ENCODE measurements around the gene SERPIND1.

The SERPIND1 gene

DNA sequence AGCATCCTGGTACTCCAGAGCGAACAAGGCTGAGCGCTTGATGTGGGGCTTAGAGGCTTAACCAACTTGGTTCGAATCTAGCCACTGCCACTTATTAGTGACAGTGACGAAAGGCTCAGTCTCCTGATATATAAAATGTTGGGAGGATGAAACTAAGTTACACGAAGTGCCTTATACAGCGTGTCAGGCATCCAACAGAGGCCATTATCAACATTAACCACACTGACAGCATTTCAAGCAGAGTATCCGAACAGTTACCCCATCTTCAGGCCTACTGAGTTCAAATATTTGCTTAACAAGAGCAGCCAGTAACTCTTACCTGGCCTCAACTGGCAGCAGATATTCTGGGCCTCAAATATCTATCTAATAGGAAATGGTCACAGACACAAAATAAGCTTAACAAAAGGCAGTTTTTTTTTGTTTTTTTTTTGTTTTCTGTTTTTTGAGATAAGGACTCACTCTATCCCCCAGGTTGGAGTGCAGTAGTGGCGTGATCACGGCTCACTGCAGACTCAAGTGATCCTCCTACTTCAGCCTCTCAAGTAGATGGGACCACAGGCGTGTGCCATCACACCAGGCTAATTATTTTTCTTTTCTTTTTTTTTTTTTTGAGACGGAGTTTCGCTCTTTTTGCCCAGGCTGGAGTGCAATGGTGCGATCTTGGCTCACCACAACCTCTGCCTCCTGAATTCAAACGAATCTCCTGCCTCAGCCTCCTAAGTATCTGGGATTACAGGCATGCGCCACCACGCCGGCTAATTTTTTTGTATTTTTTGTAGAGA is 2.9 kb downstream of the SERPIND1 start:
- DNase-seq = no peak

- no peak for DNase-seq
These were observed 3.7 kb downstream of the SERPIND1 start for GRCh38 chr22:20777420-20778177.

GRCh38 chr22:20779014-20779817 is 5.3 kb downstream of the SERPIND1 start:
- DNase-seq = no peak

GRCh38 chr22:20779818-20780158 is 5.9 kb downstream of the SERPIND1 start:
- no peak for DNase-seq

DNA sequence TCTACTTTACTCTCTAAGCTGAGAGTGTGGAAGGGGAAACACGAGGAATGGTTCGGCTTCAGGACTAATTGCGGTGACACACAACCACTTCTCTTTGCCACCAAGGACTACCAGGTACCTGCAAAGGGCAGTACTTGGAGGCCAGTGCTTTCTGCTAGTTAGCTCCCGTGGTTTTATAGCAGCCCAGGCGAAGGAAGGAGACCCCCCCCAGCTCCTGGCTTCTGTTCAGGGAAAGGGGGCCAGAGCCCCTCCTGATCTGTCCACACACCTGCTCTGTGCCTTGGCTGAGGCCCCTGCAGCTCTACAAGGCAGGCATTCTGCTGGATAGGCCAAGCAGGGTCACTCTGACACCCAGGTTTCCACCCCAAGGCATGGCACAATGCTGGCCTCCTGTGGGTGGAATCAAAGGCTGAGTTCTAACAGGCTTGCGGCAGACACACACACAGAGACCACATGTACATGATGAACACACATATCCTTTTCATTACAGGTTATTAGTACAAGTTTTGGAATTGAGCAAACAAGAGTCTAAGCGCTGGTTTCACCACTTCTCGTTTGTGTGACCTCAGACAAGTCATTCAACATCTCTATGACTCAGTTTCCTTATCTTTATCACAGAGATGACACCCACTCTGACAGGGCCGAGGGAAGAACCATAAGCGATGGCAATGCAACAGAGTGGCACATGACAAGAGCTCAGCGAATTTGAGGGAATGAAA is 7.5 kb downstream of the SERPIND1 start:
- DNase-seq = peak; percentile 69

DNA sequence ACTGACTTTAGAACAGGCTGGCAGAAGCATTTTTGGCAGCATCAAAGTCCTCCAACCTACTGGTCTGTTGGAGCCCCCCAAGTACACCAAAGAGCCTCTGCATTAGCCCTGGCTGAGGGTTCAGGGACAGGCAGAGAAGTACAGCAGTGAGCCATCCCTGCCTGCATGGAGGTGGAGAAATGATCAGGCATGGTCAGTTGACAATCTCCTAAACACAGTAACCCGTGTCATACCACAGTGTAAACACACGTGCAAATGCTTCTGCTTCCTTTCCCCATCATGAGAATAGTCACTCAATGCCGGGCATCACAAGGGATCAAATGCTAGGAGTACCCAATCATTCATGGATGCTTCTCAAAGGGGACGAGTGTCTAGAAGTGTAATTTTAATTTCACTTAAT is 8.2 kb downstream of the SERPIND1 start:
- DNase-seq = no peak

- no peak for DNase-seq
These were observed 8.8 kb downstream of the SERPIND1 start for GRCh38 chr22:20782596-20783299.

- no peak for DNase-seq
These were observed 9.4 kb downstream of the SERPIND1 start for GRCh38 chr22:20783300-20783673.

- peak; percentile 55 for DNase-seq
These were observed 10.2 kb downstream of the SERPIND1 start for GRCh38 chr22:20783844-20784723.

DNA sequence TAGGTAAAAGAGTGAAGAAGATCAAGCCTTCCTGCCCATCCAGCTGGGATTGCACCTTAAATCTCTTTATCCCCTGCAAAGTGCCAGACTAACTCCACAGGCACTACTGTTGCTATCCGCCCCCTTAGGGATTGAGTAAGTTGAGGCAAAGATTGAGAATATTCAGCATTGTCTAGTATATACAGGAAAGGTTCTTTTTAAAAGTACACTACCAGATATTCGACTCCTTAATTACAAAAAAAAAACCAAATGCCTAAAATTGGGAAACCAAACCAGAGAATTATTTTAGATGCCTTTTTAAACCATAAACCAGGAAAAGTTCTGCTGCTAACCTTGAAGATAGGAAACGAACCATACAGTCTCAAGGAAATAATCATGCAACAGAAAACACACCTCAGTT is 11.5 kb downstream of the SERPIND1 start:
- no peak for DNase-seq

DNA sequence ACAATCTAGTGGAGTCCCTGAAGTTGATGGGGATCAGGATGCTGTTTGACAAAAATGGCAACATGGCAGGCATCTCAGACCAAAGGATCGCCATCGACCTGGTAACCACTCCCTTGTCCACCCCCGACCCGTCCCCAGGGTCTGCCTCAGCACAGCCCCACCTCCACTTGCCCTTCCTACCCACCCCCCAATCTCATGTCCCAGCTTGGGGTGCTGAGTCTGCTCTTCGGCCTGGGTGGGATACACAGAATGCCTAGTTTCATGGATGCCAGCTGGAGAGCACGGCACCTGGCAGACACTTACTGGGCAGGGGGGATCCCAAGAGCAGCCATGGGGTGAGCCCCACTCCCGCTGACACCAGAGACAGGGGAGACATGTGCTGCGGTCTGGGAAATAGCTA is 12.1 kb downstream of the SERPIND1 start:
- DNase-seq = no peak

GRCh38 chr22:20786536-20786979 is 12.6 kb downstream of the SERPIND1 start:
- no peak for DNase-seq

DNA sequence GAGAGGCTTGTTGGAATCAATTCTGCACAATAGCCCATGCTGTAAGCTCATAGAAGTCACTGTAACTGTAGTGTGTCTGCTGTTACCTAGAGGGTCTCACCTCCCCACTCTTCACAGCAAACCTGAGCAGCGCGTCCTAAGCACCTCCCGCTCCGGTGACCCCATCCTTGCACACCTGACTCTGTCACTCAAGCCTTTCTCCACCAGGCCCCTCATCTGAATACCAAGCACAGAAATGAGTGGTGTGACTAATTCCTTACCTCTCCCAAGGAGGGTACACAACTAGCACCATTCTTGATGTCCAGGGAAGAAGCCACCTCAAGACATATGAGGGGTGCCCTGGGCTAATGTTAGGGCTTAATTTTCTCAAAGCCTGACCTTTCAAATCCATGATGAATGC is 13.3 kb downstream of the SERPIND1 start:
- DNase-seq = no peak

GRCh38 chr22:20787746-20788626 is 14.1 kb downstream of the SERPIND1 start:
- DNase-seq = no peak

DNA sequence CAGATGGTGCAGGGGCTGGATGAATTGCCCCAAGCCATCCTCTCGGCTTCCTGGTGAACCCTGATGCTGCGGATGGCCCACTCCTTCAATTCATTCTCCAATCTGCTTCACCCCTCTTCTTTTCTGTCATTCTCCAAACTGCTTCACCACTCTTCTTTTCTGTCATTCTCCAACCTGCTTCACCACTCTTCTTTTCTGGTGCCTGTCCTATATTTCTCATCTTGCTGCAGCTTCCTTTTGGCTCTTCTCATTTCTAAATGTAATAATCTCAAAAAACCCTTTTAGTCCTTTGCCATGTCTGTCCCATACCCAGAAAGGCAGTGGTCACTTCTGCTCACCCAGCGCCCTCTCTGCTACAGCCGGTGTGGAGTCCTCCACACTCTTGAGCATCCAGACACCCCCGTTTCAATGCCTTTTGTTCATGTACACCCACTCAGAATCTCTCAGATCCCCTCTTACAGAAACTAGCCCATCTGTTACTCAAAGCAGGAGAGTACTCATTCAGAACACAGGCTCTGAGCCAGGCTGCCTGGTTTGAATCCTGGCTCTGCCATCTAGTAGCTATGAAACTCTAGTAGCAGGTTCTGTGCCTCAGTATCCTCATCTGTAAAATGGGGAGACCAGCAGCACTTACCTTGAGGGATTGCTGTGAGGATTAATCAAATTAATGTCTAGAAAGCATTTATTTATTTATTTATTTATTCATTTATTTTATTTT is 14.9 kb downstream of the SERPIND1 start:
- DNase-seq = no peak

DNA sequence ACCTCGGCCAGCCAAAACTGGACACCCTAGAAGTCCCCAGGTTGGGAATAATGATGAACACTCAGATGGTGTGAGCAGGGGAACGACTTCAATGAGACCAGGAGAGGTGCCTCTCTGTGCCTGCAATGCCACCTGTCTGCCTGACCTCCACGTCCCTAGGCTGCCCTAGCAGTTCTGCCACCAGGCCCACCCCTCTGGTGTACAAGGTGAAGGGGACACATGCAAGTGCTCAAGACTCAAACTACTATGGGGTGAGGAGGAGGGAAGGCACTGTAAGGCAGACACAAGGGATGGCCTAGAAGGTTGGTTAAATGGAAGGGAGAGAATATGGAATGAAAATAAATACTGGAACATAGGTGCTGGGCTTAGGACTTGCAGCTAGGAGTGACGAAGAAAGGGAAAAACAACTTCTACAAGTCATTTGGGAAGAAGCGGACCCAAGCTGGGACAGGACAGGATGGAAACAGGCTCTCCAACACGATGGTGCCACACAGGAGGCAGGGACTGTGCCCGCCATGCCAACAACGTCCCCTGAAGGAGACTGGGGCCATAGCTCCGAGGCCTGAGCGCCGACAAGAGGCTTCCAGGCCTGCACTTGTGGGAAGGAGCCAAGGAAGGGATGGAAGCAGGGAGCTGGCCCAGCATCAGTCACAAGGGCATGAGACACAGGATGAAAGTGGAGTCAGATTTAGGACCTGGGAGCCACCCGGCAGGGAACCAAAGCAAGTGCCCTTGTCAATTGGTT is 18.5 kb downstream of the SERPIND1 start:
- no peak for DNase-seq

DNA sequence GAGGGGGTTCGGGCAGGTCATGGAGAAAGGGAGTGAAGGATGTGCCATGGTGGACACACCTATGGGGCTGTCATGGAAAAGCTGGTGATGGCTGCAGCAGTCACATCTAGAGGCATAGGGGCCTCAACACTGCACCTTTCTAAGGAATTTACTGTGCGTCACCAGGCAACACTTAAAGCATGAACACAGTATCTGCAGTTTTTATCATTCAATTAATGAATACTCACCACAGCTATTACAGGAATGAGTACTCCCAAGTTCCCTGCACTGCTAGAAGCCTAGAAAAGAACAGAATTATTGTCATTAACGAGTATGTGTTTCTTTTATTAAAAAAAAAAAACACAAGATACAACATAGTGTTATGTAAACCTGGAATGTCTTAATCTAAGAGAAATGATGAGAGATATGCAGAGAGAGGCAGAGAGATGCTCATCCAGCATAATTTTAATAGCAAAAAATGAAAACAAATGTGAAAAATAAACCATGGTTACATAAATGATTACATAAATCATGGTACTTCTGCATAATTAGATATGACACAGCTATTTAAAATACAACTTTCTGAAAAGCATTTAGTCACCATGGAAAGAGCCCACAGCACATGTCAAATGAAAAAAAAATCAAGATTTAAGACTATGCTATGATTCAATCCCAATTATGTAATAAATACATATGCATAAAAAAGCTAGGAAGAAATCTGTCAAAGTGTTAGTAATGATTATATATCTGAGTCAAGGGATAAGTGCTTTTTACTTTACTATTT is 19.2 kb downstream of the SERPIND1 start:
- no peak for DNase-seq

All from stimulated activated CD8-positive, alpha-beta memory T cell treated with anti-CD3 and anti-CD28 coated beads, Interleukin-4, amount 100 ng/mL, for 48 hours (primary cell).